HG02970 (cell line): ENCODE measurements around the gene AADAC.
"Not testable (repeated sequence)": the region's sequence is repeated elsewhere in the genome, so short reads cannot be mapped to it uniquely, and the experiment has no call there.

Experiments
- ATAC-seq: cut with Tn5 transposase; IDR thresholded peaks from one replicate; pipeline ENCODE4 v1.9.1; 2021; ENCODE audit warnings: mild to moderate bottlenecking, moderate library complexity, moderate number of reproducible peaks; ENCODE audit not compliant: unreplicated experiment, low FRiP score

Gene AADAC

GRCh38 chr3:151850065-151850464, 36.1 kb downstream of the AADAC start:
- not testable (repeated sequence) for ATAC-seq

- no peak for ATAC-seq
Observed at GRCh38 chr3:151852074-151852811, 38.3 kb downstream of the AADAC start.

DNA sequence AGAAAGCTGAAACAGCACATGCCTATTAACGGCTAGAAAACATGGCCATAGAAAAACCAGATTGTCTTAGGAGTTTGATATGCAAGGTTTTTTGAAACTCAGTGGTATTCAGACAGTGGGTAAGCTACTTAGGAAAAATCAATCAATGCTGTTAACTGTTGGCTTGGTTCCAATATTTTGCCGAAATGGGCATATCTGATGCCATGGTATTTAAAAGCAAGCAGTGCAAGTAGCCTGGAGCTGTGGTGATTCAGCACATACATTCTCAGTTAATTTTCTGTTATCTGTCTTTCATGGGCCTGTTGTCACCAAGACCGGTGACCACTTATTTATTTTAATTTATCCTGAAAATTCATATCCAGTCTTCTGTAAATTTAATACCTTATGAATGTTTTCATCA, 42.2 kb downstream of the AADAC start:
- no peak for ATAC-seq

DNA sequence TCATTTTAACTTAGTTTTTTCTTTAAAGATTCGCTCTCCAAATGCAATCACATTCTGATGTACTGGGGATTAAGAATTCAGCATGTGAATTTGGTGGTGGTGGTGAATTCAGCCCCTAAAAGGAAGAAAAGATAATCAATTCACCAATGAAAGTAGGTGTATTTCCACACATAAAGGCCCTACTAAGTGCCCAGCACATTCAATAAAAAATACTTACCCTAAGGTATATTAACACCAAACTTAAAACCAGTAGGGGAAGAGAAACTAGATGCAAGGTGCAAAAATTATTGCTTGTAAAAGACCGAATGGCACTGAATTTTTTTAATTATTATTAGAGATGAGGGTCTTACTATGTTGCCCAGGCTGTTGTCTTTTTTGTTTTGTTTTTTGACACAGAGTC, 42.7 kb downstream of the AADAC start:
- ATAC-seq, result no peak

DNA sequence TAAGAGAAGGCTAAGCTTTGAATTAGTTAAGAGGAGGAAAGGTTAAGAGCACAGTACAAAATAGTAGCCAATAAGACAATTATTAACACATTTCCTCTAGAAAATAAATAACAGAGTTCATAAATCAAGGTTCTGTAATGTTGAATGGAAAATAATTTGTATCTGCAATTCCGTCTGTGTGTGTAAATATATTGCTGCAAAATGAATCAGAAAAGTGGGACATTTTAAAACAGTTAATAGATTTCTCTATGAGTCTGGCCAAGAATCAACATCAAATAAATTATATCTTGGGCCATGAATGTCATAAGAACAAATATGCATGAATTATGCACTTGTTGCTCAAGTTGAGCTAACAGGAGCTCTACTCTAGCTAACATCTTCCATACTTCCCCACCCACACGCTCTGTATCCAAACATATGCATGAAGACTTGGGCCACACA, 45.3 kb downstream of the AADAC start:
- no peak for ATAC-seq

DNA sequence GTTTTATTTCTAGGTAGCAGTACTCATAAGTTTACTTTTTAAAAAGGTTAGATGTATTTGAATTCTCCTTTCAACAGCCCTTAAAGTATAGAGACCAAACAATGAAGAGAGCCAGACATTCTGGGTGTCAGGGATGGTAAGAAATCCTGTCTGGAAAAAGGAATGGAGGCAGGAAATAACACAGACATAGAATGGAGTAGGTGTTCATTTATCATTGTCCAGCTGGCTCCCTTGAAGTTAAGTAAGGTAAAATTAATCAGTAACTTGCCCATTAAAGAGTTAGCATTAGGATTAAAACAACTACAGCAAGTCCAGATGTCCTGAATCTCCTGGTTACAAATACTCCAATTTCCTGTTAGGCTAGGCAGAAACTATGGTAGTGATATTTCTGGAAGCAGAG, 46.0 kb downstream of the AADAC start:
- ATAC-seq, result no peak

DNA sequence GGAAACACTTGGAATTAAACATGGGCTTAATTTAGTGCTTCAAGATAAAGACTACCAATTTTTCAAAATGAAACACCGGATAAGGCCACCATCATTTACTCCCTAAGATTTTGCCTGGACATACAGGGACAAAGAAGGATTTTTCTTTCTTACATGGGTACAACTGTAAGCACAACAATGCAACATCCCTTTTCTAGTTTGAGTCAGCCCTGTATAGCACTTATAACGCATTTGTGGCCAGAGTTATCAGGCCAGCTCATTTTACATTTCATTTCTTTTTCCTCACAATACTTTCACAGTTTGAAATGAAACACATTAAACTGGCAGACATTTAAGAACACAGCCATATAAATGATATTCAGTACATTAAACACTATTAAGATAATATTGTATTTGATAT, 49.7 kb downstream of the AADAC start:
- no peak for ATAC-seq

GRCh38 chr3:151864423-151865101, 50.6 kb downstream of the AADAC start:
- no peak for ATAC-seq

DNA sequence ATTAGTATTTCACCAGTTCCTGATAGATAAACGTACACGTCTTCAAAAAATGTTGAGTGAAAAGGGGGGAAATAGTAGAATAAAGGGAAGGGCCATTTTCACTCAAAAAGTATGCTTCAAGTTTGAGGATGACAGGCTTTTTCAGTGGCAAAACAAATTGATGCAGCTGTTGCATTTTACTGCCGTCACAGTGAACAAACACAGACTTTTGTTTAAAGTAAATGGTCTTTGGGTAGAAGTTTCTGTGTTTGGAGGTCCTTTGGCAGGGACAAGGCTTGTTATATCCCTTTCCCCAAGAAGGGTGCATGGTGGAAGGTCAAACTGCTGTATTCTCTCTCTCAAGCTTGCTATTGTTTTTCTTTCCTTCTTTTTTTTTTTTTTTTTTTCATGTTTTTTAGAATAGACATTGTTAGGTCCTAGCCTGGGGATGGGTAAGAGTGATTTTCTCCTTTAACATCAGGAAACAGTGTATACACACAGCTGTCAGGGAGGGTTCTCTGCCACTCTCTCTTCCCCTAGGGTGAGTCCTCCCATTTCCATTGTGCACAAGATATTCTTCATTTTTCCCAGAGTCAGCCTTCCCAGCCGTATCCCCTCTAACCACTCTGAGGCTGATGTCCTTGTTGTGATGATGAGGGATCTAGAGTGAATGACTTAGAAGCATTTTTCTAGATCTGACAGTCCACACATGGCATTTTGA, 52.9 kb downstream of the AADAC start:
- ATAC-seq, result no peak

GRCh38 chr3:151867666-151868065, 53.8 kb downstream of the AADAC start:
- ATAC-seq, result no peak

DNA sequence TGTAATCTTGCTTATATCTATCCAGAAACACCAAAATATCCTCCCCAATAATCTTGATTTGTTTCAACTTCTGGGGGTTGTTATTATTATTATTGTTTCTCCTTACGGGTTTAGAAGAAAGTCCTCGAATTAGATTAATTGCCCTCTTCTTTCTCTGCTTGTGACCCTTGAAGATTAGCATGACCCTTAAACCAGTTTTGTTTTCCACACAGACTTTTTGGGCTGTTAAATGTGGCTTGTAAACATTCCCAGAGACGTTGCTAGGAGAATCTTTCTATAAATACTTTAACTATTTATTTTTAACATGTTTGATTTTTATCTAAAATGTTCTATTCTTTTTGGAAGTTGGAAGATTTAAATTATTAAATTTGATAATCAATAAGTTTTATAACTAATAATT, 55.3 kb downstream of the AADAC start:
- ATAC-seq, result no peak

- peak; percentile 59 for ATAC-seq
Observed at GRCh38 chr3:151871639-151872468, 57.9 kb downstream of the AADAC start.

- ATAC-seq, result no peak
Observed at GRCh38 chr3:151873398-151873797, 59.5 kb downstream of the AADAC start, which contains the start of gene SUCNR1. Gene SUCNR1 (plus strand): TSS chr3:151873643. CDS start chr3:151879893, 6,250 bp downstream.

DNA sequence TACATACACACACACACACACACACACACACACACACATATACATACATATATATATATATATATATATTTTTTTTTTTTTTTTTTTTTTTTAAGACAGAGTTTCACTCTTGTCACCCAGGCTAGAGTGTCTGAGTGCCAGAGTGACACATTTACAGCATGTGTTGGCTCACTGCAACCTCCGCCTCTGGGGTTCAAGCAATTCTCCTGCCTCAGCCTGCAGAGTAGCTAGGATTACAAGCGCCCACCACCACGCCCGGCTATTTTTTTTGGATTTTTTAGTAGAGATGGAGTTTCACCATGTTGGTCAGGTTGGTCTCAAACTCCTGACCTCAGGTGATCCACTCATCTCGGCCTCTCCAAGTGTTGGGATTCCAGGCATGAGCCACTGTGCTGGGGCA, 60.2 kb downstream of the AADAC start:
- not testable (repeated sequence) for ATAC-seq

DNA sequence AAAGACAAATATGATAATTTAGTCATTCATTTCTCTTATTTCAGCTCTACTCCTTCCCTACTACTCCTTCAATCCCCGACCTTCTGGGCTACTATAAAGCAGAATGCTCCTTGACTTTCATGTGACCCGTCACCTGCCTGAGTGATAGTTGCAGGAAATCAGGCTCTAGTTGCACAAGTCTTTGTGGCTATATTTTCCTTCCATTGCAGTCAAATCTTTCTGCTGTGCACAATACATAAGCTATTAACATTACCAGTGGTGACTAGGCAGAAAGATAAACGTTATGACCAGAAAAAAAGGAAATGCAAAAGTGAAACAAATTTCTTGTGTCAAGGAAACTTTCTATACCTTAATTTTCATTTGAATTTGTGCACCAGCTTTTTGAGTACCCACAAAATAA, 61.8 kb downstream of the AADAC start:
- ATAC-seq, result peak; percentile 71

DNA sequence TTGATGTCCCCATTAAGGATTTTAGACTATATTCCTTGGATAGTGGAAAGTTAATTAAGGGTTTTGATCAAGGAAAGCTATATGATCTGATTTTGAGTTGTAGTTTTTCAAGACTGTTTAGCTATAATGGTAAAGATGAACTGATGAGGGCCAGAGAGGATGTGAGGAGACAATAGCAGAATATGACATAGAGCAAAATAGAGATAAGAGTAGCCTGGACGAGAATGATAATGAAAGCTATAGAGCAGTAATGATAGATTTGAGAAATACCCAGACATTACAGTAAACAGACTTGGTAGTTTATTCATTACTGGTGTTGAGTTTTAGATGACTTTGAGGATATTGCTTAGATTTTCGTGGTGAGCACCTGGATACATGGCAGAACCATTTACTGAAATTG, 63.4 kb downstream of the AADAC start:
- no peak for ATAC-seq
